Retina (tissue), 1 donor: Measurements from ENCODE around the gene ERC1.

Experiments used
- DNase-seq: peaks from one replicate; pipeline ENCODE4 v3.0.0-alpha.2; 2016

The ERC1 gene

DNA sequence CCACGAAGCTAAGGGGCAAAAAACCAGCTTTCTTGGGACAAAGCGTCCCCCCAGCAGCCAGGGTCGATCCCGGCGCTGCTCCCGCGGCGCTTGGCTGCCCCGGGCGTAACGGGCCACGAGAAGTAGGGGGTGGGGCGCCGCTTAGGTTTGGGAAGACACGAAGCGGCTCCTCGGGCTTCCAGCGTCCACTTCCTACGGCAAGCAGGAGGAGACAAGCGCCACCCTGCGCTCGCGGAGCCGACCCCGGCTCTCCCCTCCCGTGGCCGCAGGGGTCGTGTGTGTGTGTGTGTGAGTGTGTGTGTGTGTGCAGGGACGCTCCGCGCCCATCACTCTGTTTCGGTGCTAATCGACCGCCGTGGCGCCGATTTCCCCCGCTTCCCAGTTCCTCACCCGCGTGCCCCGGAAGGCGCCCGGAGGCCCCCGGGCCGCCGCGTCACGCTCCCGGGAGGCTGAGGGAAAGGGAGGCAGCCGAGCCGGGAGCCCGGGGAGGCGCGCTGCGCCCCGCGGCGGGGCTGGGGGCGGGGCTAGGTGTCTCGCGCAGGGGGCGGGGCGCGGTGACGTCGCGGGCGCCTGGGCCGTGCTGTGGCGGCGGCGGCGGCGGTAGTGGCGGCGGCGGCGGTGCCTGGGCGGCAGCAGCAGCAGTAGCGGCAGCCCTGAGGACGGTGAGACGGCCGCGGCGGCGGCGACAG, at the start of gene ERC1:
Gene ERC1, plus strand, starts transcription at position 563 of the 689 bp plus-strand sequence. CDS start 36,681 bp downstream, outside the sequence.
- DNase-seq: peak; percentile 99

DNA sequence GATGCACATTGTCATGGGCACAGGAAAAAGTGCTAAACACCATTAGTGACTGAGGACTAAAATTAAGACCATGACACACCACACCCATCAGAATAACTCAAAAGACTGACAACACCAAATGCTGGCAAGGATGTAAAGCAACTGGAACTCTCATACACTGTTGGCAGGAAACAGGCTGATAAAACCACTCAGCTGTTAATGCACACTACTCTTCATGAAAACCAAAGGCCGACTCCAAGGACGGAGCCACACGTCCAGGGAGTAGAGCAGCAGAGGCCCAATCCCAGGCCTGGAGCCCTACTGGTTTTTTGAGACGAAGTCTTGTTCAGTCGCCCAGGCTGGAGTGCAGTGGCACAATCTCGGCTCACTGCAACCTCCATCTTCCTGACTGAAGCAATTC, 48.0 kb upstream of the ERC1 start:
- DNase-seq: no peak

GRCh38 chr12:944211-944610, 46.8 kb upstream of the ERC1 start:
- no peak for DNase-seq

- no peak for DNase-seq
These were observed 44.8 kb upstream of the ERC1 start for GRCh38 chr12:946212-946611.

DNA sequence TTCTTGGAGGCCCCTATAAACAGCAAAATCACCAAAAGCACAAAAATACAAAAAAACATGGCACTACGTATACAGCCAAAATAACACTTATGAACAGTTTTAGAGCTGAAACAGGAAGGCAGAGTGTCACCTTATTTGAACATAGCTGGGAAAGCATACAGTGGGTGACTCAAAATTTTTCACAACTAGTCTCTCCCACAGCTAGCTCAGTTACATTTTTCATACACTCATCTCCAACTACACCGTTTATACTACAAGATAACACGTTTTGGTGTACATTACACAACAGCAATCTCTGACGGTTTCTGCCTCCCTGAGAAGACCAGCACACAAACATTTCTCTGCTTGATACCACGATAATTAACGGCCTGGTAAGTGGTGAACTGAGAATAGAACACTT, 44.4 kb upstream of the ERC1 start:
- DNase-seq: no peak

- DNase-seq: no peak
These were observed 42.8 kb upstream of the ERC1 start for GRCh38 chr12:948238-948637.

DNA sequence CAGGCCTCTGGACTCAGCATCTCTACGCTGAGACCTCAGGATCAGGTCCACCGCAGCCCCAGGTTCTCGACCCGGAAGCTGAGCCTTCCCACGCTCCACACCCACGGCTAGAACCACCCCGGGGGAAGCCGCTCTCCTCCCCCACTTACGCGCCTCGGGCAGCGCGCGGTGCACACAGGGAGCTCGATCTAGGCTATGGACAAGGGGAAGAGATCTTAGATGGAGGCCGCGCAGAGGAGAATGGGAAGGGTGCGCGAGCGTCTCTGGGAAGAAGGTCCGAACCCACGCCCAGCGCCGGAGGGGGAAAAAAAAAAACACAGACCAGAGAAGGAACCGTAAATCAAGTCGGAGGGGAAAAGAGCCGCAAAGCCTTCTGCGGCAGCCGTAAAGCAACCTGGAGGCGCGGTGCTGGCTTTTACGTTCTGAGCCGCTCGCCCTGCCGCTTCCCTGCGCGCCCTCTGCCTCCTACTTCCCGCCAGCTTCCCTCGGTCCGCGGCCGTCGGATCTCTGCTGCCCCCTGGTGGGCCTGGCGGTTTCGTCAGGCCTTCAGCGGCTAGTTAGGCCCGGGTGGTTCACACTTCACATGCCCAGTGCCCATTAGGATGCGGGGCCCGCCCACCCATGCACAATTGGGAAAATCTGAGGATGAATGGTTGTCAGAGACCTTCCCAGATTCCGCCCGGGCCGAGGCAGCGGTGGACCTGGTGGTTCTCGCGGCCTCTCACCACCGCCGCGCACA, 41.4 kb upstream of the ERC1 start, which contains the start of gene RAD52:
Gene RAD52, minus strand, starts transcription at position 242 of the 739 bp plus-strand sequence. CDS start 16,636 bp downstream, outside the sequence.
- peak; percentile 100 for DNase-seq

- DNase-seq: no peak
These were observed 39.8 kb upstream of the ERC1 start for GRCh38 chr12:951176-951575.

- no peak for DNase-seq
These were observed 37.2 kb upstream of the ERC1 start for GRCh38 chr12:953776-954175.

DNA sequence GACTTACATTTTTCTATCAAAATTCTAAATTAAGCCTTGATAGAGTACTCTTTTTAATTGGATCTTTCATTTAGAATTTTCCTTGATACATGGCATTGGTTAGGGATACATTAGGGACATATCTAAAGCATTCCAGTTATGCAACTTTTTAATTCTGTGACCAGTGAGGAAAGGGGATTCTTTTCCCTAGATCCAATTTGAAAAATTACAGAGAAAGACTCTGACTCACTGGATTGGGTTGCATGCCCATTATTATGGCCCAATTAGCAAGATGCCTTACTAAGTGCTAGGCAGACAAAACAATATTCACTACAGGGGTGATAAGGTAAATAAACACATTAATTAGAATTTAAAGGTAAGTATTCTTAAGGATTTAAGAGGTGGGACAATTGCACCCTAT, 36.3 kb upstream of the ERC1 start:
- no peak for DNase-seq

GRCh38 chr12:955939-956338, 35.1 kb upstream of the ERC1 start:
- no peak for DNase-seq

DNA sequence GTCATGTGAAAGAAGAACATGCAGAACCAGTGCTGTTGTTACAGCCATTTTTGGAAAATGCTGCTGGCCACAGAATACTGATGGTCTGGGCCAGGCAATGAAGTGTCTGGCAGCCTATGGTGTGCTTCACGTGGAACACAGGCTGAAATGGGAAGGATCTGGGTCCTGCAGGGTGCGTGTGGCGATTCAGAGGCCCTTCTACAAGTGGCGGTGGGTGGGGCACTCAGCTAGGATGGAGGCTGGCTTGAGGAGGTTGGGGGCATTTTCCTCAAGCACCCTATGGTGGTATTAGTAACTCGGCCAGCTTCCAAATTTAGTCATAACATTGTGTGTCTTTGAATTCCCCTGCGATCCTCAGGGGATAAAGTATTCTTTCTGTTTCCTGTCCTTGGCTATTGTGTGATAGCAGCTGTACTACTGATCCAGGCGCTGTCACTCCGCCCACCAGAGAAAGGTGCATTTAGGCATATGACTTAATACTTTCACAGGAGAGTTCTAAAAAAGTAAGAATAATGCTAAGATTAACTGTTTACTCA, 32.4 kb upstream of the ERC1 start:
- DNase-seq: no peak

GRCh38 chr12:966724-967123, 24.3 kb upstream of the ERC1 start:
- no peak for DNase-seq

DNA sequence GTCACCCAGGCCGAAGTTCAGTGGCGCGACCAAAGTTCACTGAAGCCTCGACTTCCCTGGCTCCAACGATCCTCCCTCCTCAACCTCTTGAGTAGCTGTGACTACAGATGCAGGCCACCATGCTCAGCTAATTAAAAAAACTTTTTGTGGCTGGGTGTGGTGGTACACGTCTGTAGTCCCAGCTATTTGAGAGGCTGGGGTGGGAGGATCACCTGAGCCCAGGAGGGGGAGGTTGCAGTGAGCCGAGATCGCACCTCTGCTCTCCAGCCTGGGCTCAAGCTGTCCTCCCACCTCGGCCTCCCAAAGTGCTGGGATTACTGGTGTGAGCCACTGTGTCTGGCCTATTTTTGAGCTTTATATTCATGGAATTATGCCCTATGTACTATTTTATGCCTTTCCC, 23.4 kb upstream of the ERC1 start:
- DNase-seq: no peak

DNA sequence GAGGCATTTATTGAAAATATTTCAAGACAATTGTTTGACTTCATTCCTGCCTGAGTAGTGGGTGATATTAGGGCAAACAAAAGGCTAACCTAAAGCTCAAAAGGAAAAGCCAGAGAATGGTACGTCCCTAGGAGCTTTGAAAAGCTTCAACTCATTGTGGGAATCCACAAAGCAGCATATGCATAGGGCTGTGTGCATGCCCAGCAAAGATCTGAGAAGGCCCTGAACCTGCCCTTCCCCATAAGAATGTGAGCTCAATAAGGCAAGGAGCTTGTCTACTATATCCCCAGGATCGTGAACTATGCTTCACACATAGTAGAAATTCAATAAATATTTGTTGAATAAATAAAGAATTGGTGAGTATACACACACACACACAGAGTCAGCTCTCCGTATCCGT, 22.5 kb upstream of the ERC1 start:
- no peak for DNase-seq

DNA sequence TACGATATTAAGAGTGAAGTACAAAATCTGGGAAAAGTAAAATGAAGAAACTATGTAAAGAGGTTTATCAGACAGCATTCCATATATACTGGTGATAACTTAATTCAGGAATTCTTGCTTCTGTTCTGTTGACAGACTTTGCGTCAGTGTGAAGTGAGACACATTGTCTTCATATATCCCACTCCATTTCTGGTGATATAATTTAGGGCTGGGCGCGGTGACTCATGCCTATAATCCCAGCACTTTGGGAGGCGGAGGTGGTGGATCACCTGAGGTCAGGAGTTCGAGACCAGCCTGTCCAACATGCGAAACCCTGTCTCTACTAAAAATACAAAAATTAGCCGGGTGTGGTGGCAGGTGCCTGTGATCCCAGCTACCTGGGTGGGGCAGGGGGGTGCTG, 21.2 kb upstream of the ERC1 start:
- DNase-seq: no peak

DNA sequence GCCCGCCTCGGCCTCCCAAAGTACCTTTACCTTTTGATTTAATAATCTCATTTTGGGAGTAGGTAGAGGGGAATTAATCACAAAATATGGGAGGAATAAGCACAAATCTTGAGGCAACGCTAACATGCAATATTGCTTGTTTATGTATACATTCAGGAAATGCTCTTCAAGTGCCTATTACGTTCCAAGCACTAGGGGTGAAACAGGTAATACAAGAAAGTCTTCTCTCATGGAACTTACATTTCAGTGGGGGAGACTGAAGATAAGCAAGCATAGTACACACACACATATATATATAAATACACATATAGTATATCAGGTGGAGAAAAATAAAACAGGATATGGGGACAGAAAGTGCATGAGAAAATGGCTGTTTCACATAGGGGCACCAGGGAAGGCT, 19.0 kb upstream of the ERC1 start:
- DNase-seq: no peak

GRCh38 chr12:974271-974862, 16.7 kb upstream of the ERC1 start:
- no peak for DNase-seq

- DNase-seq: no peak
These were observed 14.4 kb upstream of the ERC1 start for GRCh38 chr12:976644-977043.

GRCh38 chr12:977156-977555, 13.9 kb upstream of the ERC1 start:
- DNase-seq: no peak

DNA sequence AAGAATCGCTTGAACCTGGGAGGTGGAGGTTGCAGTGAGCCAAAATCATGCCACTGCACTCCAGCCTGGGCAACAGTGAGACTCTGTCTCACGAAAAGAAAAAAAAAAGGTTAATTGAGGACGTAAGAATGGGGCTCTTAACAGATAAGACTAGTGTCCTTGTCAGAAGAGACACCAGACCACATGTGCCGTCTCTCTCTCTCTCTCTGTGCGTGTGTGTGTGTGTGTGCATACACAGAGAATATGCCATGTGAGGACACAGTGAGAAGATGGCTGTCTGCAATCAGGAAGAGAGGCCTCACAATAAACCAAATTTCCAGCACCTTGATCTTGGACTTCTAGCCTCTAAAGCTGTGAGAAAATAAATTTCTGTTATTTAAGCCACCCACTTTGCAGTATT, 11.7 kb upstream of the ERC1 start:
- no peak for DNase-seq

DNA sequence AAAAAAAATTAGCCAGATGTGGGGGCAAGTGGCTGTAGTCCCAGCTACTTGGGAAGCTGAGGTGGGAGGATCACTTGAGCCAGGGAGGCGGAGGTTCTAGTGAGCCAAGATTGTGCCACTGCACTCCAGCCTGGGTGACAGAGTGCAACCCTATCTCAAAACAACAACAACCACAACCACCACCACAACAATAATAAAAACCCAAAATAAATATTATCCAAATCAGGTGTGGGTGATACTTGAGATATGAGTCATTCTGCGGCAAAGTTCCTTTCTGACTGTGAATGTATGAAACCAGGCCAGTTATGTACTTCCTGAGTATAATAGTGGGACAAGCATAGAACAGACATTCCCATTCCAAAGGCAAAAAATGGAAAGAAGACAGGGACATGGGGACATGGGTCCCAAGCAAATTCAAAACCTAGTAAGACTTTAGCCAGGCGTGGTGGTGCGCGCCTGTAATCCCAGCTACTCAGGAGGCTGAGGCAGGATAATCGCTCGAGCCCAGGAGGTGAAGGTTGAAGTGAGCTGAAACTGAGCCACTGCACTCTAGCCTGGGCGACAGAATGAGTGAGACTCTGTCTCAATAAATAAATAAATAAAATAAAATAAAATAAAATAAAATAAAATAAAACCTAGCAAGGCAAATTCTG, 9.7 kb upstream of the ERC1 start:
- DNase-seq: no peak

DNA sequence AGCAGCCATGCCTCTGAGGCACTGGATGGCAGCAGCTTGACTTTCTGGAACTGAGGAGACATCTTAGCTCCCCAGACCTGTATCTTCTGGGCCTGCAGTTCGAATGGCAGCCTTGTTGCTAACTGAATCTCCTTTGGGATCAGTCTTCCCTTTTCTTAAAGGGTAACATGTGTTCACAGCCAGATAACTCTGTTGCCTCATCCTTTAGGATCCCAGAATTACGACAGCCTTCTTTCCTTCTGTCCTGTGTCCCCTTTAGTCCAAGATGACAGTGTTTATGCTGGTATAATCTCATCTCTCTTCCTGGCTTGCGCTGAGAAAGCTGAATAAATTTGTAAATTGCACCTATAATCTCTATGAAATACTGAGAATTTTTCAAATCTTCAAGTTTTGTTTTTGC, 9.1 kb upstream of the ERC1 start:
- no peak for DNase-seq
